Spleen (tissue), 11 donors: Measurements from ENCODE around the gene ATXN7. TPM values are rescaled to one million over a fixed set of nuclear protein-coding genes. Genes with fewer than 3 reads are reported as not detected.

Experiments used
- DNase-seq: peaks from one replicate; pipeline ENCODE4 v3.0.0-alpha.2; 2020
- H3K27ac ChIP-seq, 8 donors: fragments of 200-600 bp; sonication (generic) in 7 of 8; 1 replicate in 4 of 8; 2 replicates in 4 of 8; pipeline versions ENCODE4 v1.5.0 to v1.8.0; 2016 to 2021; ENCODE audit warnings: inconsistent platforms in 4 of 8, mild to moderate bottlenecking in 4 of 8, moderate library complexity in 1 of 8
- H3K27me3 ChIP-seq, 7 donors: fragments of 200-600 bp; sonication (generic) in 6 of 7; replicated peaks in 1 of 7; 1 replicate in 4 of 7; 2 replicates in 3 of 7; pipeline versions ENCODE4 v1.5.0 to v1.8.0; 2016 to 2021; ENCODE audit warnings: inconsistent platforms in 3 of 7, mild to moderate bottlenecking in 1 of 7
- H3K36me3 ChIP-seq, 6 donors: fragments of 200-600 bp; sonication (generic) in 5 of 6; 1 replicate in 4 of 6; 2 replicates in 2 of 6; pipeline versions ENCODE4 v1.5.0 to v1.8.0; 2016 to 2021; ENCODE audit warnings: inconsistent platforms in 2 of 6
- H3K4me1 ChIP-seq, 6 donors: fragments of 200-600 bp; sonication (generic) in 5 of 6; 1 replicate in 3 of 6; 2 replicates in 3 of 6; pipeline versions ENCODE4 v1.5.0 to v1.8.0; 2016 to 2021; ENCODE audit warnings: inconsistent platforms in 3 of 6
- H3K4me3 ChIP-seq, 8 donors: fragments of 200-600 bp; sonication (generic) in 7 of 8; 1 replicate in 4 of 8; 2 replicates in 4 of 8; pipeline versions ENCODE4 v1.5.0 to v1.8.0; 2016 to 2021; ENCODE audit warnings: inconsistent platforms in 4 of 8, mild to moderate bottlenecking in 4 of 8, moderate library complexity in 2 of 8
- H3K9me3 ChIP-seq, 8 donors: fragments of 200-600 bp; sonication (generic) in 7 of 8; 1 replicate in 4 of 8; 2 replicates in 4 of 8; pipeline versions ENCODE4 v1.5.0 to v1.8.0; 2016 to 2021; ENCODE audit warnings: inconsistent platforms in 4 of 8
- POLR2A ChIP-seq, 3 donors: fragments of 450-650 bp; IDR thresholded peaks; one replicate each; pipeline ENCODE4 v1.5.1; 2017; ENCODE audit warnings: antibody characterized with exemption in 3 of 3, mild to moderate bottlenecking in 1 of 3
- POLR2AphosphoS5 ChIP-seq, 3 donors: sonication (generic); formaldehyde crosslinking; IDR thresholded peaks; one replicate each; pipeline ENCODE4 v1.5.1; 2017; ENCODE audit warnings: antibody characterized with exemption in 3 of 3
- WGBS, 5 donors: extraction: QIAGEN DNeasy Blood & Tissue Kit in 3 of 5; methylation state at CpG; one replicate each; pipeline versions ENCODE4 v1.1.5 to v1.1.7; 2013 to 2018; 5-methylcytosine and 5-hydroxymethylcytosine counted together
- intact Hi-C: fragments of 100-400 bp; cut with DNase I; formaldehyde crosslinking; loops from one replicate; pipeline ENCODE4 v1.15.0; 2023; ENCODE audit warnings: low total_unique reads
- polyA plus RNA-seq, 3 donors: library from polyadenylated mRNA; stranded (reverse); fragments of 200-250 nt; gene quantifications; one replicate each; pipeline ENCODE4 v1.2.1, GENCODE V29; 2013
- total RNA-seq, 7 donors: library from RNA; depleted of rRNA in 3 of 7; stranded (reverse); fragments of >200 nt in 3 of 7; fragmentation: NEBNext Ultra II Directional in 4 of 7; extraction: Animal tissue kit (Norgen Biotek cat#: 25700) in 4 of 7; gene quantifications; one replicate each; pipeline versions ENCODE4 v1.1.0 to v1.2.1, GENCODE V29; 2016 to 2021
- TF ChIP-seq, protein P1 (sequence below), 11 experiments: fragments of 200-600 bp in 7 of 11; fragments of 450-650 bp in 4 of 11; sonication (generic) in 4 of 11; IDR thresholded peaks in 8 of 11; conservative IDR thresholded peaks in 3 of 11; 1 replicate in 7 of 11; 2 replicates in 4 of 11; pipeline versions ENCODE4 v1.4.0 to v1.8.0; 2016 to 2021; ENCODE audit warnings: antibody characterized with exemption in 11 of 11, inconsistent platforms in 4 of 11, mild to moderate bottlenecking in 1 of 11
- donor health status: healthy with polysubstance abuse.
- donor health status: DM: no; HTN: no; CAD: no; lungs with moderate emphysema.
- donor health status: DM: no; HTN: no; CAD: no.
- donor health status: Bipolar disorder and iron deficiency.
- donor health status: healthy.
- donor health status: DM: no; HTN: no; CAD: no.
- donor health status: DM: yes; HTN: yes; CAD: no.

The ATXN7 gene
- total and polyA plus RNA-seq, 10 donors: 1.9 to 91.8 (median 54.7) TPM

DNA sequence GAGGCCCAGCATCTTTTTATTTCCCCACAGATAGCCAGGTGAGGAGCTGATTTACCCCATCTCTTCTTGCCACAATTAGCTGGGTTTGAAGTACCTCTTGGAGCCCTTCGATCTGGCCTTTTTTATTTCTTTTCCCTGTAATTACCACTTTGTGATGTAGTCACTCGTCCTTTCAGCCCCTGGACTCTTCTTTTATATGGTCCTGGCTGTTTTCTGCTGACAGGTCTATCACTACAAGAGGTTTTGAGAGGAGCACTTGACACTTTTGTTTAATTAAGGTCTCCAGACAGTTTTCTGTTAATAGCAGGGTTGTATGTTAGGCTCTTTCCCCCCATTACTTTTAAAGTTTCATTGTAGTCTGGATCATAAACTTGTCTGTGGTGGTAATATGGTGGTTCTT is 11.8 kb downstream of the ATXN7 start:
- Histone ChIP-seq H3K36me3 (peaks cover 0 to 11% (median 0%) of the 10 kb centered on the region in 6 donors), H3K27me3 (no peaks in the 10 kb centered on the region), H3K4me3 (no peak overlapping the region), H3K9me3 (no peaks in the 10 kb centered on the region), H3K27ac (no peak overlapping the region), H3K4me1 (peaks cover 3 to 93% (median 32%) of the 10 kb centered on the region in 6 donors)
- TF ChIP-seq POLR2A (IDR thresholded peaks at IDR 0.05): no peak
- TF ChIP-seq, protein P1, sequence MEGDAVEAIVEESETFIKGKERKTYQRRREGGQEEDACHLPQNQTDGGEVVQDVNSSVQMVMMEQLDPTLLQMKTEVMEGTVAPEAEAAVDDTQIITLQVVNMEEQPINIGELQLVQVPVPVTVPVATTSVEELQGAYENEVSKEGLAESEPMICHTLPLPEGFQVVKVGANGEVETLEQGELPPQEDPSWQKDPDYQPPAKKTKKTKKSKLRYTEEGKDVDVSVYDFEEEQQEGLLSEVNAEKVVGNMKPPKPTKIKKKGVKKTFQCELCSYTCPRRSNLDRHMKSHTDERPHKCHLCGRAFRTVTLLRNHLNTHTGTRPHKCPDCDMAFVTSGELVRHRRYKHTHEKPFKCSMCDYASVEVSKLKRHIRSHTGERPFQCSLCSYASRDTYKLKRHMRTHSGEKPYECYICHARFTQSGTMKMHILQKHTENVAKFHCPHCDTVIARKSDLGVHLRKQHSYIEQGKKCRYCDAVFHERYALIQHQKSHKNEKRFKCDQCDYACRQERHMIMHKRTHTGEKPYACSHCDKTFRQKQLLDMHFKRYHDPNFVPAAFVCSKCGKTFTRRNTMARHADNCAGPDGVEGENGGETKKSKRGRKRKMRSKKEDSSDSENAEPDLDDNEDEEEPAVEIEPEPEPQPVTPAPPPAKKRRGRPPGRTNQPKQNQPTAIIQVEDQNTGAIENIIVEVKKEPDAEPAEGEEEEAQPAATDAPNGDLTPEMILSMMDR (IDR thresholded peaks at IDR 0.05 in 8 of 11, conservative IDR thresholded peaks at IDR 0.05 in 3 of 11): no peak
- no peak for TF ChIP-seq POLR2AphosphoS5 (IDR thresholded peaks at IDR 0.05)
- WGBS, 5 donors: 88 to 96% (median 93%) methylated on average over 2 of the region's 2 CpGs
- DNase-seq: no peak
- intact Hi-C loops: no loop called here

DNA sequence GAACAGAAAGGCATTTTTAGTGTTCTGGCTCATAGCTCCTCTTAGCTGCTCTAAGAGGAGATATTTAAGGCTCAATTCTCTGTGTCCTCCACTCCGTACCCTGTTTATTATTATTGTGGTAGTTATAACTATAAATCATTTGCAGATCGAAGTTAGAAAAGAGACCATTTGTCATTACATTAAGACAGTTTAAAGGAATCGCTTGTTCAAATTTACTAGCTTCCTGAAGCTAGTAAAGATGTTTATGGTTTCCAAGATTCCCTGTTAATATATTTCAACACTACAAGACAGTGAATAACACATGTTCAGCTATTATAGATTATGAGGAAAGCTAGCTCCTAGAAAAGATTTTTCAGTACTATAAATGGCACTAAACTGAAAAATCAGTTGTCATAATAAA is 12.6 kb downstream of the ATXN7 start:
- Histone ChIP-seq H3K4me1 (peaks cover 0 to 91% (median 29%) of the 10 kb centered on the region in 6 donors), H3K4me3 (no peak overlapping the region), H3K27ac (no peak overlapping the region), H3K9me3 (no peaks in the 10 kb centered on the region), H3K27me3 (no peaks in the 10 kb centered on the region), H3K36me3 (peaks cover 0 to 11% (median 0%) of the 10 kb centered on the region in 6 donors)
- intact Hi-C loops: no loop called here
- TF ChIP-seq POLR2AphosphoS5 (IDR thresholded peaks at IDR 0.05) (no peak), POLR2A (IDR thresholded peaks at IDR 0.05) (no peak)
- TF ChIP-seq, protein P1 (IDR thresholded peaks at IDR 0.05 in 8 of 11, conservative IDR thresholded peaks at IDR 0.05 in 3 of 11): no peak
- DNase-seq: no peak
- WGBS, 5 donors: 75 to 85% (median 82%) methylated on average over 3 of the region's 3 CpGs

DNA sequence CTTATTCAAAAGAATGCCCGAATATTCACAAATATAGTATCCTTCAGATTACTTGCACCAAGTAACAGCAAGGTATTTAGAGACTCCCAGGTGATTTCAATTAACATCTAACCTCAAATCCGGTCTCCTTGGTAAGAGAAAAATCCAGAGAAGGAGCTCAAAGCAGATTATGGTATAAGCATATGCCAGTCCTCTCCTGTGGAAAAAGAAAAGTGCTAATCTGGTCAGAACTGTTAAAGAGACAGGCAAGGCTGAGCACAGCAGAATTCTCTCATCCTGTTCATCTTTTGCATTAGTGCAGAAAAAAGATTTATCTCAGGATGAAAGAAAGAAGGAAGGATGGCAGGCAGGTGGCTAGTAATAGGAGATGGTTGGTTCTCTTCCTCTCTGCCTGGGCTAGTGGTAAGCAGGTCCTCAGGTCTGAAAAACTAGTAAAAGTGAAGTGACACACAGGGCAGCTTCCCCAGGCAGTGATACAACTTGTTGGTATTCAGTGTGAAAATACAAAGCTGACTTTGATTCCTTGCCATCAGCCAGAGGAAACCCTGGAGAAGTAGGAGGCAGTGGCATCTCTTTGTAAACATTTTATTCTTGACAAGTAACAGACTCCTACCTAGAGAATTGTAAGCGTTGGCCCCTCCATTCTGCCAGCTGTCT is 14.2 kb downstream of the ATXN7 start:
- no peaks in the 10 kb centered on the region for H3K27me3 ChIP-seq
- no peak overlapping the region for H3K4me3 ChIP-seq
- H3K9me3 ChIP-seq: no peaks in the 10 kb centered on the region
- TF ChIP-seq POLR2AphosphoS5 (IDR thresholded peaks at IDR 0.05): no peak
- no peak for TF ChIP-seq POLR2A (IDR thresholded peaks at IDR 0.05)
- TF ChIP-seq, protein P1 (IDR thresholded peaks at IDR 0.05 in 8 of 11, conservative IDR thresholded peaks at IDR 0.05 in 3 of 11): no peak
- peaks cover 0 to 11% (median 0%) of the 10 kb centered on the region in 6 donors for H3K36me3 ChIP-seq
- H3K4me1 ChIP-seq: peaks cover 0 to 75% (median 29%) of the 10 kb centered on the region in 6 donors
- H3K27ac ChIP-seq: no peak overlapping the region
- intact Hi-C loops: no loop called here
- WGBS, 5 donors: 87 to 96% (median 93%) methylated on average over 3 of the region's 3 CpGs
- DNase-seq: no peak

DNA sequence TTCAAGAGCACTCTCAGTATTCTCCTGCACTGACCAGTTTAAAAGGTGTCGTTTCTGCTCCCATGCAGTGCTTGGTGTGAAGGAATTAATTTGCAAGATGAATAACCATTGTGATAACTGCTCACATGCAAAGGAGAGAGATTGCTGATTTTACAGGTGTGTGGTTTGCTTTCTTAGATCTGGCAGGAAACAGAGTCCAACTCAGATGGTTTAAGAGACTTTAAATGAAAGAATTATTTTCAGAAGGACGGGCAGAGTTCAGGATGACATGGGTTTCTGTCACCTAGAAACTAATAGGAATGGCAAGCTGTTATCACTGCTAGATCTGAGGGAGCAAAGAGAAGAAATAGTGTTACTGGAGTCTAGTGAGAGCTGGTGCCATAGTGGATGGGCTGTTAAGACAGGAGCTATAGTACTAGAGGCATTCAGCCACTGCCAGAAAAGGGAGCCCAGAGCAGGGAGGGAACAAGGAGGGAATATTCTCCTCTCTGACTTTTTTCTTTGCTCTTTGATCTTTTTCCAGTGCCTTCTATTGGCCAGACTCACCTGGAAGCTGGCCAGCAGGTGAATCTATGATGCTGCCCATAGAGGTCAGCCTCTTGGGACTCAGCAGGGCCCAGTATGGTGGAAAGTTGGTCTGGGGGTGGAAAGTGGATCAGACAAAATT is 14.9 kb downstream of the ATXN7 start:
- intact Hi-C loops: no loop called here
- H3K4me1 ChIP-seq: peaks cover 0 to 75% (median 29%) of the 10 kb centered on the region in 6 donors
- H3K27ac ChIP-seq: no peak overlapping the region
- H3K27me3 ChIP-seq: no peaks in the 10 kb centered on the region
- H3K36me3 ChIP-seq: peaks cover 0 to 8% (median 0%) of the 10 kb centered on the region in 6 donors
- WGBS, 5 donors: 66 to 80% (median 68%) methylated on average over 2 of the region's 2 CpGs
- DNase-seq: no peak
- H3K4me3 ChIP-seq: no peak overlapping the region
- TF ChIP-seq, protein P1 (IDR thresholded peaks at IDR 0.05 in 8 of 11, conservative IDR thresholded peaks at IDR 0.05 in 3 of 11): no peak
- TF ChIP-seq POLR2A (IDR thresholded peaks at IDR 0.05) (no peak), POLR2AphosphoS5 (IDR thresholded peaks at IDR 0.05) (no peak)
- no peaks in the 10 kb centered on the region for H3K9me3 ChIP-seq
